ENCODE measurements around the gene BRPF1. TPM values are rescaled to one million over a fixed set of nuclear protein-coding genes. Genes with fewer than 3 reads are reported as not detected.

BRPF1 gene
- total RNA-seq, 1 experiment from 2014 or later = 23.6 TPM

DNA sequence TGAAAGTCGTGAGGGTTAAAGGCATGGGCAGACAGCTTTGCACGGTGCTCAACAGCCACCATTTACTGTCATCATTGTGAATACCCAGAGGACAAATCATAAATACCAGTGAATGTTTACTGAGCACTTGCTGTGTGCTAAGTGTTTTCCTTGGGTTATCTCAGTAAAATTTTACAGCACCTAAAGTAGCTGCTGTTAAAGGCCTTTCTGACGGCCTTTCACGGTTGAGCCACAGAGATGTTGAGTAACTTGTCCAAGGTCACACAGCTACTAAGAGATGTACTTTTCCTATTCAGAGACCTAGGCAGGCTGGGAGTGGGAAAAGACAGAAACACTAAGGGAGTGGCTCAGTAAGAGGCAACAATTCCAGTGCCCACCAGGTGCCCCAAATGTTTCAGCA, 28.3 kb upstream of the BRPF1 start:
- H2AFZ ChIP-seq (ENCODE audit: low read depth, low read length, poor library complexity, severe bottlenecking) = no peak overlapping the region
- no peak for ATAC-seq
- CTCF ChIA-PET = no interaction called here
- H3K27ac ChIP-seq (ENCODE audit: low read depth, low read length) = no peak overlapping the region
- H3K9ac ChIP-seq (ENCODE audit: low read length) = no peak overlapping the region
- RAD21 ChIA-PET (ENCODE audit: low non-redundant PET in 1 of 2, low total read pairs in 2 of 2, uncharacterized antibody in 2 of 2, unreplicated experiment in 2 of 2) = no interaction called here
- peaks cover 0 to 9% of the 10 kb centered on the region in 2 experiments; a peak in 2 of 4 replicates for H3K4me1 ChIP-seq (ENCODE audit: control insufficient read depth in 1 of 2, insufficient read depth in 2 of 2, low read length in 2 of 2)
- H3K36me3 ChIP-seq (ENCODE audit: control insufficient read depth in 1 of 2, insufficient read depth in 2 of 2, low read length in 2 of 2) = peaks cover 0 to 3% of the 10 kb centered on the region in 2 experiments; a peak in 1 of 4 replicates
- H3K27me3 ChIP-seq (ENCODE audit: insufficient read depth, low read length) = no peaks in the 10 kb centered on the region
- H3K4me2 ChIP-seq (ENCODE audit: low read length) = no peak overlapping the region
- H3K9me2 ChIP-seq (ENCODE audit: insufficient read depth) = no peaks in the 10 kb centered on the region
- H3K4me3 ChIP-seq (replicated peaks in 1 of 2; ENCODE audit: low read depth in 1 of 2, low read length in 2 of 2) = no peak overlapping the region
- BruUV-seq (replicated peaks) = no TSS peak
- TF ChIP-seq, protein P1, sequence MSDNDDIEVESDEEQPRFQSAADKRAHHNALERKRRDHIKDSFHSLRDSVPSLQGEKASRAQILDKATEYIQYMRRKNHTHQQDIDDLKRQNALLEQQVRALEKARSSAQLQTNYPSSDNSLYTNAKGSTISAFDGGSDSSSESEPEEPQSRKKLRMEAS (IDR thresholded peaks at IDR 0.05) = no peak
- TF ChIP-seq CTCF (IDR thresholded peaks at IDR 0.05 in 2 of 3, conservative IDR thresholded peaks at IDR 0.05 in 1 of 3; ENCODE audit: borderline replicate concordance in 1 of 3, insufficient read depth in 1 of 3, low read depth in 2 of 3, low read length in 2 of 3) (no peak), RAD21 (IDR thresholded peaks at IDR 0.05; ENCODE audit: low read depth) (no peak), ELF1 (IDR thresholded peaks at IDR 0.05; ENCODE audit: borderline replicate concordance, low read depth) (no peak), POLR2AphosphoS5 (IDR thresholded peaks at IDR 0.05; ENCODE audit: low read depth, low read length) (no peak), SRF (IDR thresholded peaks at IDR 0.05; ENCODE audit: low read depth) (no peak), SIN3A (IDR thresholded peaks at IDR 0.05; ENCODE audit: low read depth) (no peak), ZNF274 (IDR thresholded peaks at IDR 0.05; ENCODE audit: low read depth, low read length) (no peak), FOSL1 (IDR thresholded peaks at IDR 0.05; ENCODE audit: low read depth) (no peak)
- H3K79me2 ChIP-seq (ENCODE audit: insufficient read depth, low read length) = no peaks in the 10 kb centered on the region
- POLR2A ChIA-PET = no interaction called here
- intact Hi-C loops (cut with micrococcal nuclease) = no loop called here
- no peak for DNase-seq (ENCODE audit: low read depth, low spot score)
- H3K9me3 ChIP-seq (ENCODE audit: control insufficient read depth in 1 of 2, insufficient read depth in 1 of 2, low read depth in 1 of 2, low read length in 2 of 2) = no peaks in the 10 kb centered on the region
- no peaks in the 10 kb centered on the region for H4K20me1 ChIP-seq (ENCODE audit: insufficient read depth)
